ENCODE data around the gene PTH1R. TPM values are rescaled to one million over a fixed set of nuclear protein-coding genes. Genes with fewer than 3 reads are reported as not detected.

PTH1R gene
- total and polyA plus RNA-seq, 2 donors (not counting 1 experiment from before 2014, with no cell fraction given) = 0.67 to 4.3 TPM

DNA sequence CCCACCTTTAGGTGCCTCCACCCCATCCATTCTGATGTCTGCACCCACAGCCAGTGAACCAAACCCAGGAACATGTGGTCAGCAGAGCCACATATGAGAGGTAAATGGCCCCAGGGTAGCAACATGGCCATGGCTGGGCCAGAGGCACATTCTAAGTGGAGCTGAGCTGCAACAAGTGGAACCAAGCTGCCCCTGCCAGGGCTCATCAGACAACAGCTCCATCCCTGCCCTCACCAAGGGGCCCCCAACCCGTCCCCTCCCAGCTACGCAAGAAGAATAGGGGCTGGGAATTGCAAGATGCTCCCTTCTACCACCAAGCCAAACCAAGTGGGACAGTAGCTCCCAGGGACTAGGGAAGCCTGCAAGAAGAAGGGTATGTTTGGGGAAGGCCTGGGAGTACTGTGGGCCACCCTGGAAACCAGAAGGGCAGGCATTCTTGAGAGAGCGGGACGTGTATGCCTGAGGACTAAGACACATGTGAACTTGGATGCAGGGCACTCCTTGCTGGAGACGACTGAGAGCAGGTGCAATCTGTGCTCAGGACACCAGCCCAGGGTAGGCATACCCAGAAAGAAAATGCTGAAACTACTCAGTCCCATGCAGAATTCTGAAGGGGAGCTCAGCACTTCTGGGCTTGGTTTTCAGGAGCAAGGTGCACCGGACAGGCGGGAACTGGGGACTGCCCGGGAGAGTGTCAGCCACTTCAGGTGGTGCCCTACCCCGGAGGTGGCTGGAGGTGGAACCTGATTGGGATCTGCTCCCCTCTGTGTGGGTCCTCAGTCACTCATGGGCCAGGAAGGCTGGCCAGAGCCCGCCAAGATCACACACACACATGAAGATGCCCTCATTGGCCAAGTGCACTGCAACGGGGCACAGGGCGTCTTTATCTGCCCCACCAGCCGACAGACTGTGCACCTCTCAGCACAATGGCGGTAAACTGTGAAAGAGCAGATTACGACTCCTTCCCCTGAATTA, 23.8 kb upstream of the PTH1R start:
- Histone ChIP-seq H3K36me3 (ENCODE audit: control insufficient read depth, insufficient read depth, low read length) (no peaks in the 10 kb centered on the region), H2AFZ (ENCODE audit: low read length) (no peak overlapping the region), H3K4me2 (ENCODE audit: extremely low read depth, insufficient read depth, low read length) (no peak overlapping the region), H3K9ac (ENCODE audit: insufficient read depth, low read length) (no peak overlapping the region), H3K27ac (ENCODE audit: insufficient read depth, low read length) (no peak overlapping the region), H3K79me2 (ENCODE audit: control insufficient read depth, insufficient read depth, low read length) (no peaks in the 10 kb centered on the region), H4K20me1 (ENCODE audit: control insufficient read depth, extremely low read depth, insufficient read depth, low read length) (no peaks in the 10 kb centered on the region), H3K27me3 (ENCODE audit: control insufficient read depth, insufficient read depth, low read length) (peaks cover 7% of the 10 kb centered on the region), H3K4me3 (replicated peaks in 1 of 4; ENCODE audit: control extremely low read depth in 1 of 4, insufficient read depth in 1 of 4, low read depth in 3 of 4, low read length in 4 of 4) (no peak overlapping the region), H3K9me3 (ENCODE audit: control insufficient read depth, insufficient read depth, low read depth, low read length) (no peaks in the 10 kb centered on the region), H3K4me1 (ENCODE audit: control insufficient read depth, extremely low read depth, insufficient read depth, low read length) (no peaks in the 10 kb centered on the region)
- TF ChIP-seq, protein P1, sequence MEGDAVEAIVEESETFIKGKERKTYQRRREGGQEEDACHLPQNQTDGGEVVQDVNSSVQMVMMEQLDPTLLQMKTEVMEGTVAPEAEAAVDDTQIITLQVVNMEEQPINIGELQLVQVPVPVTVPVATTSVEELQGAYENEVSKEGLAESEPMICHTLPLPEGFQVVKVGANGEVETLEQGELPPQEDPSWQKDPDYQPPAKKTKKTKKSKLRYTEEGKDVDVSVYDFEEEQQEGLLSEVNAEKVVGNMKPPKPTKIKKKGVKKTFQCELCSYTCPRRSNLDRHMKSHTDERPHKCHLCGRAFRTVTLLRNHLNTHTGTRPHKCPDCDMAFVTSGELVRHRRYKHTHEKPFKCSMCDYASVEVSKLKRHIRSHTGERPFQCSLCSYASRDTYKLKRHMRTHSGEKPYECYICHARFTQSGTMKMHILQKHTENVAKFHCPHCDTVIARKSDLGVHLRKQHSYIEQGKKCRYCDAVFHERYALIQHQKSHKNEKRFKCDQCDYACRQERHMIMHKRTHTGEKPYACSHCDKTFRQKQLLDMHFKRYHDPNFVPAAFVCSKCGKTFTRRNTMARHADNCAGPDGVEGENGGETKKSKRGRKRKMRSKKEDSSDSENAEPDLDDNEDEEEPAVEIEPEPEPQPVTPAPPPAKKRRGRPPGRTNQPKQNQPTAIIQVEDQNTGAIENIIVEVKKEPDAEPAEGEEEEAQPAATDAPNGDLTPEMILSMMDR (conservative IDR thresholded peaks at IDR 0.05 in 1 of 2, IDR thresholded peaks at IDR 0.05 in 1 of 2; ENCODE audit: low read depth in 1 of 2, low read length in 2 of 2) = no peak
- TF ChIP-seq EZH2 (IDR thresholded peaks at IDR 0.05; ENCODE audit: low read length, missing control alignments) = no peak
- DNase-seq (ENCODE audit: low read depth in 2 of 2) = no peak

DNA sequence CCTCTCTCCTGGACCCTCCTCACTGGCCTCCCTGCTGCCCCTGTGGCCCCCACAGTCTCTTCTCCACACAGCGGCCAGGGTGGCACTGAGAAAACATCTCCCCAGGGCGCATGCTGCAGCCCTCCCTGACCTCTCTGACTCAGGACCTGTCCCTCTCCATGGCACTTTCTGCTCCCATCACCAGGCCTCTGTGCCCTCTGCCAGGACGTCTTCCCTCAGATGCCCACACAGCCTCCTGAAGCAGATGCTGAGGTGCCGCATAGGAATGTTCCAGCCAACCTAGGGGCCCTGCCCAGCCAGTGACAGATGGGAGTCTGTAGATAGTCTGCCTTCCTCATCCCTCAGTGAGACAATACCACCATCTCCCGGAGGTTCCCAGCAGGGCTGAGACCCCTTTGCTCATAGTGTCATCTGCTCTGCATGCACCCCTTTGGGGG, 22.9 kb upstream of the PTH1R start:
- Histone ChIP-seq H3K4me2 (ENCODE audit: extremely low read depth, insufficient read depth, low read length) (no peak overlapping the region), H3K79me2 (ENCODE audit: control insufficient read depth, insufficient read depth, low read length) (no peaks in the 10 kb centered on the region), H3K9me3 (ENCODE audit: control insufficient read depth, insufficient read depth, low read depth, low read length) (no peaks in the 10 kb centered on the region), H3K4me3 (replicated peaks in 1 of 4; ENCODE audit: control extremely low read depth in 1 of 4, insufficient read depth in 1 of 4, low read depth in 3 of 4, low read length in 4 of 4) (no peak overlapping the region), H3K4me1 (ENCODE audit: control insufficient read depth, extremely low read depth, insufficient read depth, low read length) (no peaks in the 10 kb centered on the region), H3K36me3 (ENCODE audit: control insufficient read depth, insufficient read depth, low read length) (no peaks in the 10 kb centered on the region), H3K9ac (ENCODE audit: insufficient read depth, low read length) (no peak overlapping the region), H4K20me1 (ENCODE audit: control insufficient read depth, extremely low read depth, insufficient read depth, low read length) (no peaks in the 10 kb centered on the region), H3K27ac (ENCODE audit: insufficient read depth, low read length) (no peak overlapping the region), H2AFZ (ENCODE audit: low read length) (no peak overlapping the region), H3K27me3 (ENCODE audit: control insufficient read depth, insufficient read depth, low read length) (peaks cover 7% of the 10 kb centered on the region)
- TF ChIP-seq EZH2 (IDR thresholded peaks at IDR 0.05; ENCODE audit: low read length, missing control alignments) = no peak
- TF ChIP-seq, protein P1 (conservative IDR thresholded peaks at IDR 0.05 in 1 of 2, IDR thresholded peaks at IDR 0.05 in 1 of 2; ENCODE audit: low read depth in 1 of 2, low read length in 2 of 2) = no peak
- DNase-seq (ENCODE audit: low read depth in 2 of 2) = no peak

DNA sequence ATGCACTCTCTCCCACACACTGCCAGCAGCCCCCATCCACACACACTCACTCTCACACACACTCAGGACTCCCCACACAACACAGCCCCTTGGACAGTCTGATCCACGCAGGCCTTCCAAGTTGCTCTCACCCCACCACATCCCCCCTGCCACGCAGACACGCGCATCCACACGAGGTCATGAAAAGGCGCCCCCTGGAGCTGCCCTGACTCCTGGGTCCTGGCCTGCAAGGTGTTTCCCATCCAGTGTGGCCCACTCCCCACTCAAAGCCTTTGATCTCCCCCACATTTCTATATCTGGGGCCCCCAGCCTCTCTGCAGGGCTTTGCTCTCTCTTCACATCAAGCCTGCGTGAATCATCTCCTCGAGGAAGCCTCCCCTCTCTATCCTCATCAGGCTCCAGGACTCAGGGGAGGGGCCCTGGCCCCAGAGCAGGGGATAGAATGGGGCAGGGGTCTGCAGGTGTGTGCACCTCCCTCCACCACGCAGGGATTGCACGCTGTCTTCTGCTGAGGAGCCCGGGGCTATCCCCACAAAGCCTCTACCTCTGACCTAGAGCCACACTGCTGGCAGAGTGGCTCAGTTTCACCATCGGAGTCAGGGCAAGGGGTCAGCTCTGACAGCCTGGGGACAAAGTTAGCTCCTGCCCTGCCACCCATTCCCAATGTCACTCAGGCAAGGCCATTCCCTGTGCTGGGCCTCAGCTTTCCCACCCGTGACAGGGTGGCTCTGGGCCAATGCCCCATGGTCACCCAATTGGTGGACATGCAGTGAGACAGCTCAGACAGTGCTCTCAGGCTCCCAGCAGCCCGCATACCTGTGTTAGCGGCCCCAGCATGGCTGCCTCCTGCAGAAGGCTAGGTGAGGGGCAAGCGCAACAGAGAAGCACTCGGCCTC, 20.7 kb upstream of the PTH1R start:
- no peaks in the 10 kb centered on the region for H3K79me2 ChIP-seq (ENCODE audit: control insufficient read depth, insufficient read depth, low read length)
- no peaks in the 10 kb centered on the region for H3K4me1 ChIP-seq (ENCODE audit: control insufficient read depth, extremely low read depth, insufficient read depth, low read length)
- TF ChIP-seq, protein P1 (conservative IDR thresholded peaks at IDR 0.05 in 1 of 2, IDR thresholded peaks at IDR 0.05 in 1 of 2; ENCODE audit: low read depth in 1 of 2, low read length in 2 of 2) = no peak
- no peak for TF ChIP-seq EZH2 (IDR thresholded peaks at IDR 0.05; ENCODE audit: low read length, missing control alignments)
- no peak overlapping the region for H3K9ac ChIP-seq (ENCODE audit: insufficient read depth, low read length)
- H3K4me2 ChIP-seq (ENCODE audit: extremely low read depth, insufficient read depth, low read length) = no peak overlapping the region
- peaks cover 5% of the 10 kb centered on the region for H3K27me3 ChIP-seq (ENCODE audit: control insufficient read depth, insufficient read depth, low read length)
- no peaks in the 10 kb centered on the region for H3K36me3 ChIP-seq (ENCODE audit: control insufficient read depth, insufficient read depth, low read length)
- H2AFZ ChIP-seq (ENCODE audit: low read length) = no peak overlapping the region
- no peak overlapping the region for H3K4me3 ChIP-seq (replicated peaks in 1 of 4; ENCODE audit: control extremely low read depth in 1 of 4, insufficient read depth in 1 of 4, low read depth in 3 of 4, low read length in 4 of 4)
- H3K9me3 ChIP-seq (ENCODE audit: control insufficient read depth, insufficient read depth, low read depth, low read length) = no peaks in the 10 kb centered on the region
- H3K27ac ChIP-seq (ENCODE audit: insufficient read depth, low read length) = no peak overlapping the region
- H4K20me1 ChIP-seq (ENCODE audit: control insufficient read depth, extremely low read depth, insufficient read depth, low read length) = no peaks in the 10 kb centered on the region
- no peak for DNase-seq (ENCODE audit: low read depth in 2 of 2)
